GM12878 (cell line): ENCODE data around the gene ATP7B. TPM values are rescaled to one million over a fixed set of nuclear protein-coding genes. Genes with fewer than 3 reads are reported as not detected.

Experiments used
- ATAC-seq: fragments of 200-7000 bp; cut with Tn5 transposase; 3 replicates; pipeline ENCODE4 v1.9.1; 2020; ENCODE audit warnings: mild to moderate bottlenecking, moderate library complexity
- BruUV-seq: library from RNA; stranded (reverse); fragments of 400-500 nt; replicated peaks from 2 replicates; lab custom pipeline; 2021; lab: Mats Ljungman, UMichigan
- CTCF ChIA-PET: fragments of 300-600 bp; sonication (Branson Sonifier 250); formaldehyde crosslinking; extraction: SDS; loops from one replicate; lab custom pipeline; 2021; ENCODE audit warnings: inconsistent platforms; lab: Yijun Ruan, JAX
- POLR2A ChIA-PET: fragments of 350-600 bp; formaldehyde crosslinking; extraction: SDS; loops from one replicate; lab custom pipeline; 2021; ENCODE audit warnings: inconsistent platforms; lab: Charles Lee
- RAD21 ChIA-PET: fragments of 300-600 bp; sonication (Branson Sonifier 250); formaldehyde crosslinking; loops from one replicate; lab custom pipeline; 2023; ENCODE audit warnings: antibody characterized with exemption; ENCODE audit not compliant: unreplicated experiment; lab: Charles Lee
- SMC1A ChIA-PET: fragments of 300-600 bp; sonication (Branson Sonifier 250); formaldehyde crosslinking; loops from one replicate; lab custom pipeline; 2023; ENCODE audit not compliant: unreplicated experiment, uncharacterized antibody; lab: Charles Lee
- DNase-seq: peaks from one replicate; pipeline ENCODE4 v3.0.0-alpha.2; 2011; ENCODE audit warnings: low read depth, low spot score
- FAIRE-seq: peaks from 3 replicates; lab custom pipeline; 2011; peaks lifted over from hg19 to GRCh38; lab: Jason Lieb, UNC
- H2AFZ ChIP-seq: 2 replicates; pipeline ENCODE4 v1.6.0; 2011; ENCODE audit warnings: low read depth, low read length, control low read depth; ENCODE audit not compliant: control insufficient read depth
- H3K27ac ChIP-seq: 2 replicates; pipeline ENCODE4 v1.5.1; 2011; ENCODE audit warnings: control low read depth; ENCODE audit not compliant: control insufficient read depth, insufficient read depth
- H3K27me3 ChIP-seq, 2 experiments: replicated peaks in 1 of 2; 2 replicates each; pipeline versions ENCODE4 v1.6.0 to v1.6.1; 2011; ENCODE audit warnings: low read length in 1 of 2; ENCODE audit not compliant: control insufficient read depth in 2 of 2, insufficient read depth in 2 of 2
- H3K36me3 ChIP-seq, 2 experiments: 2 replicates each; pipeline ENCODE4 v1.5.1; 2011; ENCODE audit warnings: low read length in 1 of 2; ENCODE audit not compliant: control insufficient read depth in 2 of 2, insufficient read depth in 2 of 2
- H3K4me1 ChIP-seq: 2 replicates; pipeline ENCODE4 v1.6.1; 2011; ENCODE audit warnings: mild to moderate bottlenecking, low read length, moderate library complexity, mixed read lengths; ENCODE audit not compliant: control insufficient read depth, insufficient read depth
- H3K4me2 ChIP-seq: 2 replicates; pipeline ENCODE4 v1.6.0; 2011; ENCODE audit warnings: control low read depth; ENCODE audit not compliant: control insufficient read depth, insufficient read depth
- H3K4me3 ChIP-seq: fragments of 200-600 bp; sonication (generic); 2 replicates; pipeline ENCODE4 v1.5.1; 2016
- H3K79me2 ChIP-seq: 2 replicates; pipeline ENCODE4 v1.6.0; 2011; ENCODE audit warnings: low read length; ENCODE audit not compliant: control insufficient read depth, insufficient read depth
- H3K9ac ChIP-seq: 2 replicates; pipeline ENCODE4 v1.8.0; 2011; ENCODE audit warnings: low read length, control low read depth, mixed read lengths; ENCODE audit not compliant: control insufficient read depth, insufficient read depth
- H3K9me3 ChIP-seq: replicated peaks from 3 replicates; pipeline ENCODE4 v1.5.1; 2011; ENCODE audit warnings: mild to moderate bottlenecking, low read length; ENCODE audit not compliant: control insufficient read depth, insufficient read depth
- H4K20me1 ChIP-seq: 2 replicates; pipeline ENCODE4 v1.6.0; 2011; ENCODE audit not compliant: control insufficient read depth, insufficient read depth
- ATF2 ChIP-seq: IDR thresholded peaks from 2 replicates; pipeline ENCODE4 v1.6.1; 2012; ENCODE audit warnings: low read length, inconsistent platforms
- BACH1 ChIP-seq: fragments of 450-650 bp; IDR thresholded peaks from 2 replicates; pipeline ENCODE4 v1.6.1; 2017; ENCODE audit warnings: mild to moderate bottlenecking, borderline replicate concordance
- CBX5 ChIP-seq: sonication (generic); IDR thresholded peaks from 2 replicates; pipeline ENCODE4 v1.6.1; 2016; ENCODE audit warnings: low read depth, moderate library complexity, mild to moderate bottlenecking, inconsistent platforms
- EP300 ChIP-seq, 2 experiments: fragments of 150-350 bp in 1 of 2; IDR thresholded peaks; 2 replicates each; pipeline ENCODE4 v1.6.1; 2011 to 2012; ENCODE audit warnings: low read depth in 2 of 2, low read length in 2 of 2, borderline replicate concordance in 1 of 2, improper control_type of control experiment in 1 of 2, inconsistent platforms in 1 of 2; ENCODE audit not compliant: control insufficient read depth in 1 of 2
- EZH2 ChIP-seq: IDR thresholded peaks from 2 replicates; pipeline ENCODE4 v1.6.1; 2012; ENCODE audit warnings: low read depth, mild to moderate bottlenecking, control low read depth, inconsistent platforms, low read length, borderline replicate concordance; ENCODE audit not compliant: control insufficient read depth
- FOXM1 ChIP-seq: IDR thresholded peaks from 2 replicates; pipeline ENCODE4 v1.6.1; 2012; ENCODE audit warnings: low read depth, mild to moderate bottlenecking, inconsistent platforms, low read length, moderate library complexity
- GABPA ChIP-seq: IDR thresholded peaks from 2 replicates; pipeline ENCODE4 v1.6.1; 2014; ENCODE audit warnings: antibody characterized with exemption, low read depth, mild to moderate bottlenecking, inconsistent platforms
- KDM1A ChIP-seq: fragments of 200-600 bp; sonication (generic); IDR thresholded peaks from 2 replicates; pipeline ENCODE4 v1.6.1; 2016; ENCODE audit warnings: borderline replicate concordance
- MYC ChIP-seq: IDR thresholded peaks from 2 replicates; pipeline ENCODE4 v1.6.1; 2011; ENCODE audit warnings: mild to moderate bottlenecking, low read length, moderate library complexity, inconsistent platforms; ENCODE audit not compliant: insufficient read depth, insufficient replicate concordance, insufficient read length, severe bottlenecking
- PBX3 ChIP-seq: IDR thresholded peaks from 2 replicates; pipeline ENCODE4 v1.6.1; 2011; ENCODE audit warnings: mild to moderate bottlenecking, low read depth, low read length, moderate library complexity; ENCODE audit not compliant: insufficient replicate concordance
- SMAD5 ChIP-seq: IDR thresholded peaks from 2 replicates; pipeline ENCODE4 v1.6.1; 2016; ENCODE audit warnings: antibody characterized with exemption, low read depth
- SREBF1 ChIP-seq: IDR thresholded peaks from 2 replicates; pipeline ENCODE4 v1.6.1; 2012; ENCODE audit warnings: mild to moderate bottlenecking, low read length
- SREBF2 ChIP-seq: IDR thresholded peaks from 2 replicates; pipeline ENCODE4 v1.6.1; 2012; ENCODE audit warnings: mild to moderate bottlenecking, low read length
- TCF12 ChIP-seq: IDR thresholded peaks from 2 replicates; pipeline ENCODE4 v1.6.1; 2011; ENCODE audit warnings: low read depth, mild to moderate bottlenecking, low read length
- ZSCAN29 ChIP-seq: fragments of 450-650 bp; IDR thresholded peaks from 2 replicates; pipeline ENCODE4 v1.6.1; 2017; ENCODE audit warnings: mild to moderate bottlenecking, moderate library complexity
- WGBS: methylation state at CpG from one replicate; pipeline ENCODE4 v1.1.6; 2016; ENCODE audit warnings: low lambda C conversion rate; ENCODE audit not compliant: insufficient replicate concordance, insufficient coverage; ENCODE audit errors: missing lambda C conversion rate; 5-methylcytosine and 5-hydroxymethylcytosine counted together
- in situ Hi-C: fragments of 300-500 bp; cut with MboI; formaldehyde crosslinking; loops from 9 replicates; pipeline ENCODE4 v1.14.3; 2018; ENCODE audit warnings: mixed read lengths
- intact Hi-C: fragments of 100-400 bp; cut with micrococcal nuclease; formaldehyde crosslinking; loops from one replicate; pipeline ENCODE4 v1.14.2; 2022; ENCODE audit not compliant: unreplicated experiment
- polyA plus RNA-seq, 11 experiments: library from polyadenylated mRNA; depleted of rRNA in 4 of 11; unstranded in 6 of 11; stranded (reverse) in 5 of 11; fragments of >200 nt; fragmentation: Nextera tagmentation in 4 of 11; fragmentation: Illumina TruSeq in 1 of 11; extraction: Ambion mirVana in 4 of 11; extraction: Trizol in 1 of 11; gene quantifications; 1 replicate in 1 of 11; 2 replicates in 10 of 11; pipeline versions ENCODE4 v1.2.1 to v1.2.3, GENCODE V29; 2011 to 2016; ENCODE audit warnings: inconsistent platforms in 2 of 11, missing spikeins in 2 of 11, low read depth in 1 of 11
- total RNA-seq, 4 experiments: library from RNA; depleted of rRNA in 3 of 4; stranded (reverse); fragments of >200 nt in 3 of 4; fragmentation: Illumina TruSeq in 1 of 4; extraction: Trizol in 1 of 4; gene quantifications; 2 replicates each; pipeline versions ENCODE4 v1.2.1 to v1.2.3, GENCODE V29; 2013 to 2021

Gene ATP7B
- total and polyA plus RNA-seq, 10 of the 15 experiments (the other 5 are each of a cell fraction or from before 2014, with no cell fraction given): under 0.01 to 1.1 (median 0.06) TPM; not detected in 2

GRCh38 chr13:51981355-51981754 lies 29.9 kb downstream of the ATP7B start:
- ChIA-PET CTCF (interaction anchor here (0.7 to 2.1 kb wide), 2 partner anchors 11 to 15 kb away, joined by 3 to 5 read pairs; no protein-coding TSS in a partner anchor), SMC1A (no interaction called here), RAD21 (no interaction called here)
- no peaks in the 10 kb centered on the region for H3K36me3 ChIP-seq
- FAIRE-seq: no peak
- H2AFZ ChIP-seq: no peak overlapping the region
- no peak overlapping the region for H3K27ac ChIP-seq
- DNase-seq: no peak
- ATAC-seq: no peak
- H3K4me3 ChIP-seq: no peak overlapping the region
- no peak for TF ChIP-seq SMAD5
- TF ChIP-seq, all 136 proteins: peak for 0
- Histone ChIP-seq H4K20me1 (no peaks in the 10 kb centered on the region), H3K9ac (no peak overlapping the region), H3K4me2 (no peak overlapping the region), H3K4me1 (no peaks in the 10 kb centered on the region), H3K79me2 (no peaks in the 10 kb centered on the region), H3K9me3 (no peaks in the 10 kb centered on the region), H3K27me3 (no peaks in the 10 kb centered on the region)
- POLR2A ChIA-PET: no interaction called here
- no TSS peak for BruUV-seq
- in situ Hi-C loops (no loop called here), intact Hi-C loops (no loop called here)
- 26% methylated on average over 4 of the region's 4 CpGs for WGBS

- no peak for FAIRE-seq
- Histone ChIP-seq H3K9me3 (no peaks in the 10 kb centered on the region), H3K4me3 (no peak overlapping the region), H3K79me2 (no peaks in the 10 kb centered on the region), H3K27me3 (no peaks in the 10 kb centered on the region), H3K36me3 (no peaks in the 10 kb centered on the region), H3K4me2 (no peak overlapping the region), H3K27ac (no peak overlapping the region), H2AFZ (no peak overlapping the region)
- DNase-seq: no peak
- 29% methylated on average over 4 of the region's 4 CpGs for WGBS
- ChIA-PET CTCF (interaction anchor here (0.7 to 2.1 kb wide), 2 partner anchors 12 to 15 kb away, joined by 3 to 5 read pairs; no protein-coding TSS in a partner anchor), SMC1A (no interaction called here), RAD21 (no interaction called here)
- no TSS peak for BruUV-seq
- intact Hi-C loops: no loop called here
- TF ChIP-seq BACH1: no peak
- no peak for TF ChIP-seq CBX5
- no peak for TF ChIP-seq GABPA
- no peak for TF ChIP-seq EZH2
- TF ChIP-seq FOXM1: no peak
- no peak for TF ChIP-seq ZSCAN29
- TF ChIP-seq EP300 (IDR thresholded peaks at IDR 0.05; ENCODE audit: borderline replicate concordance in 1 of 2, control insufficient read depth in 1 of 2, low read depth in 2 of 2, low read length in 2 of 2): no peak
- TF ChIP-seq TCF12: no peak
- TF ChIP-seq MYC: no peak
- no peak for TF ChIP-seq PBX3
- TF ChIP-seq SREBF2: no peak
- no peak for TF ChIP-seq KDM1A
- no peak for TF ChIP-seq SREBF1
- TF ChIP-seq ATF2: no peak
- TF ChIP-seq, all 136 proteins: peak for 0
- no peak overlapping the region for H3K9ac ChIP-seq
- POLR2A ChIA-PET: no interaction called here
- in situ Hi-C loops: no loop called here
- no peaks in the 10 kb centered on the region for H3K4me1 ChIP-seq
- no peaks in the 10 kb centered on the region for H4K20me1 ChIP-seq
- ATAC-seq: no peak
Measured at GRCh38 chr13:51980908-51981307, 30.3 kb downstream of the ATP7B start.
